ENCODE data around the gene CDK16.

- TF ChIP-seq CTCF (IDR thresholded peaks at IDR 0.05), result no peak
- no peak for TF ChIP-seq POLR2A (IDR thresholded peaks at IDR 0.05)
These were observed 28.6 kb upstream of the CDK16 start for GRCh38 chrX:47189906-47190305.
